Upper lobe of left lung (tissue), 6 donors: ENCODE results near the gene KRT86. TPM values are rescaled to one million over a fixed set of nuclear protein-coding genes. Genes with fewer than 3 reads are reported as not detected.

Experiments
- ATAC-seq, 2 donors: fragments of 200-7000 bp; cut with Tn5 transposase; one replicate each; pipeline ENCODE4 v1.9.1; 2022; ENCODE audit warnings: mild to moderate bottlenecking in 2 of 2, moderate library complexity in 2 of 2; ENCODE audit not compliant: low FRiP score in 2 of 2
- DNase-seq, 2 donors: peaks; one replicate each; pipeline ENCODE4 v3.0.0-alpha.2; 2019 to 2020
- H3K27ac ChIP-seq, 4 donors: fragments of 200-600 bp; sonication (generic); one replicate each; pipeline ENCODE4 v1.5.1; 2016 to 2019
- H3K27me3 ChIP-seq, 4 donors: fragments of 200-600 bp; sonication (generic); one replicate each; pipeline ENCODE4 v1.5.1; 2017 to 2019
- H3K36me3 ChIP-seq, 4 donors: fragments of 200-600 bp; sonication (generic); one replicate each; pipeline ENCODE4 v1.5.1; 2016 to 2019
- H3K4me1 ChIP-seq, 4 donors: fragments of 200-600 bp; sonication (generic); one replicate each; pipeline ENCODE4 v1.5.1; 2018 to 2019
- H3K4me3 ChIP-seq, 4 donors: fragments of 200-600 bp; sonication (generic); one replicate each; pipeline ENCODE4 v1.5.1; 2017 to 2019; ENCODE audit warnings: mild to moderate bottlenecking in 2 of 4, moderate library complexity in 1 of 4
- H3K9me3 ChIP-seq, 4 donors: fragments of 200-600 bp; sonication (generic); one replicate each; pipeline ENCODE4 v1.5.1; 2018 to 2019
- CTCF ChIP-seq, 6 experiments: fragments of 450-650 bp in 4 of 6; fragments of 200-600 bp in 2 of 6; sonication (generic) in 2 of 6; IDR thresholded peaks; one replicate each; pipeline ENCODE4 v1.5.1; 2016 to 2019; ENCODE audit warnings: antibody characterized with exemption in 6 of 6
- EP300 ChIP-seq, 4 donors: sonication (generic); formaldehyde crosslinking; IDR thresholded peaks; one replicate each; pipeline ENCODE4 v1.5.1; 2017; ENCODE audit warnings: antibody characterized with exemption in 4 of 4, control low read depth in 2 of 4
- POLR2A ChIP-seq, 4 donors: fragments of 450-650 bp; IDR thresholded peaks; one replicate each; pipeline ENCODE4 v1.5.1; 2016 to 2017; ENCODE audit warnings: antibody characterized with exemption in 4 of 4, mild to moderate bottlenecking in 2 of 4
- POLR2AphosphoS5 ChIP-seq, 2 donors: sonication (generic); formaldehyde crosslinking; IDR thresholded peaks; one replicate each; pipeline ENCODE4 v1.5.1; 2017; ENCODE audit warnings: antibody characterized with exemption in 2 of 2
- WGBS, 2 donors: methylation state at CpG; one replicate each; pipeline ENCODE4 v1.1.5; 2017 to 2018; 5-methylcytosine and 5-hydroxymethylcytosine counted together
- total RNA-seq, 6 donors: library from RNA; depleted of rRNA in 4 of 6; stranded (reverse); fragments of >200 nt in 4 of 6; gene quantifications; one replicate each; pipeline versions ENCODE4 v1.1.0 to v1.2.1, GENCODE V29; 2016 to 2021
- donor health status: DM: no; HTN: no; CAD: no; lungs with moderate emphysema.
- donor health status: DM: no; HTN: yes; CAD: no; lungs with severe emphysema.

The KRT86 gene
- total RNA-seq, 6 donors from 2014 or later = 0.30 to 1.5 (median 0.93) TPM; not detected in 2

DNA sequence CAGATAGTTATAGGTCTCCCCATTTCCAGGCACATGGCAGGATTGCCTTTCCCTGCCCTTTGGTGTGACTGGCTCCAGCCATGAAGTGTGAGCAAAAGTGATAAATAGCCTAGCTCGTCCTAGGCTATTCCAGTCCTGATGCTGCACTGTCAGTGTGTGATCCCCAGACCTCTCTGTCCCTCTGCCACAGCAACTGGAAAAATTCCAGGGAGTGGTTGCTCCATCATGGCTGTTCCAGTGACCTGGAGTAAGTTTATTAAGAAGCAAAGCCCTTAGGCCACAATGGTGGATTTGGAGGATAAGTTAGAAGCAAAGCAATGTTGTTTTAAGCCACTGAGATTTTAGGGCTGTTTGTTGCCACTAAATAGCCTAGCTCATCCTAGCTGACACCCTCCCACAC is 56.6 kb downstream of the KRT86 start:
- no peak overlapping the region for H3K27ac ChIP-seq
- H3K36me3 ChIP-seq = no peaks in the 10 kb centered on the region
- ATAC-seq (no peak), DNase-seq (no peak)
- peaks cover 0 to 3% (median 0%) of the 10 kb centered on the region in 4 donors for H3K4me1 ChIP-seq
- TF ChIP-seq POLR2AphosphoS5 (IDR thresholded peaks at IDR 0.05) = no peak
- TF ChIP-seq POLR2A (IDR thresholded peaks at IDR 0.05) = no peak
- no peak for TF ChIP-seq CTCF (IDR thresholded peaks at IDR 0.05)
- no peak for TF ChIP-seq EP300 (IDR thresholded peaks at IDR 0.05)
- 82% methylated on average over 1 of the region's 1 CpG; no CpG with 5 or more reads in 1 of the 2 donors for WGBS, 2 donors
- no peak overlapping the region for H3K4me3 ChIP-seq
- peaks cover 0 to 4% (median 0%) of the 10 kb centered on the region in 4 donors for H3K9me3 ChIP-seq
- H3K27me3 ChIP-seq = no peaks in the 10 kb centered on the region

DNA sequence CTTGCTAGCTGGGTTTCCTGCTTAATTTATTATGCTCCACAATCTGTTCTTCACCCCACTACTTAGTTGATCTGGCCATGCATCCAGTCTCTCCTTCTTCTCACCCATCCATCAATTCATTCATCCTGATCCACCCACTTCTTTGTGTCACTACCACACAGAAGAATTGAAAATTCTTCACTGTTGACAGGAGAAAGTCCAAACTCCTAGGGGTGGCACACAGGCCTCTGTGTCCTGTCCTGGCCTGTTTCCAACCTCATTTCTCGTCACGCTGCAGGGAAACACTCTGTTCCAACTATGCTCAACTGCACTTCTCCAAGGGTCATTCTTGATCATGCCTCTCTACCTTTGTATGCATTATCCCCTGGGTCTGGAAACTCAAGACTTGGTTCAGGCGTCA is 57.4 kb downstream of the KRT86 start:
- Histone ChIP-seq H3K4me3 (no peak overlapping the region), H3K36me3 (no peaks in the 10 kb centered on the region), H3K4me1 (peaks cover 0 to 3% (median 0%) of the 10 kb centered on the region in 4 donors), H3K9me3 (peaks cover 0 to 8% (median 0%) of the 10 kb centered on the region in 4 donors), H3K27me3 (no peaks in the 10 kb centered on the region), H3K27ac (no peak overlapping the region)
- ATAC-seq = no peak
- TF ChIP-seq CTCF (IDR thresholded peaks at IDR 0.05) = no peak
- TF ChIP-seq POLR2A (IDR thresholded peaks at IDR 0.05) = no peak
- TF ChIP-seq EP300 (IDR thresholded peaks at IDR 0.05) = no peak
- WGBS, 2 donors = 76 to 94% methylated on average over 3 of the region's 3 CpGs
- DNase-seq = no peak

DNA sequence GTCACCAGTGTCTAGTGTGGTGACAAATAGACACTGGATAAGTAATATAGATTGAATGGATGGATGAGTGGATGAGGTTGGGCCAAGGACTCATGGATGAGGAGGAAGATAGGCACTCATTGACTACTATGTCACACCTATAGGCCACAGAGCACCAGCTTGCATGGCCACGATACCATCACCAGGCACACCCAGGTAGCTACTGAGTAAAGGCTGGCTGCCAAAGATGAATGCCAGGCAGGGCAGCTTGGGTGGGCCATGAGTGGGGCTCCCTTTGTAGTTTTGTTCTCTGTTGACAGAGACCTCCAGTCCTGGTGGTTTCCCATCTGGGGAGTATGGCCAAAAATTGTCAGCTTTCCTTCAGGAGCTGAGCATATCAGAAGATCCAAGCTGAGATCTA is 57.9 kb downstream of the KRT86 start:
- no peak overlapping the region for H3K27ac ChIP-seq

DNA sequence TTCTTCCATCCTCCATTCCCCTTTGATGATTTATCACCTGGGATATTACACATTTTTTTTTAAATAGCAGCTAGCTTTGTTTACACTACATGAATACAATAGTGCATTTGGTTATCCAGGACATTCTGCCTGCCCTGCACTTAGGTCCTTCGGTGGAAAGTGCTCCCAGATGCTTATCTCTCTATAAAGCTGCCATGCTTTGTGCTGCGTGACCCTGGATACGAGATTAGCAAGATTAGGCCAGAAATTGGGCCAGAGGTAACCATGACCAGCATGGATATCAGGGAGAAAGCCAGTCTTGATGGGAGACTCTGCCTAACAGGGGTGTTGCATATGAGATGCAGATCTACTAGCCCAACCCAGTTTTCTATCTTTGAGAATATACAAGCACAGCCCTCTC is 58.9 kb downstream of the KRT86 start:
- no peak for ATAC-seq
- H3K27me3 ChIP-seq = no peaks in the 10 kb centered on the region
- TF ChIP-seq EP300 (IDR thresholded peaks at IDR 0.05) (no peak), POLR2A (IDR thresholded peaks at IDR 0.05) (no peak), CTCF (IDR thresholded peaks at IDR 0.05) (no peak), POLR2AphosphoS5 (IDR thresholded peaks at IDR 0.05) (no peak)
- H3K4me1 ChIP-seq = no peaks in the 10 kb centered on the region
- H3K36me3 ChIP-seq = no peaks in the 10 kb centered on the region
- H3K4me3 ChIP-seq = no peak overlapping the region
- H3K9me3 ChIP-seq = peaks cover 0 to 8% (median 0%) of the 10 kb centered on the region in 4 donors
- DNase-seq = no peak
- H3K27ac ChIP-seq = no peak overlapping the region
- 43 to 53% methylated on average over 3 of the region's 3 CpGs for whole genome bisulfite sequencing, 2 donors

More for the DNA sequence above, 57.9 kb downstream of the KRT86 start:
- peaks cover 0 to under 1% (median 0%) of the 10 kb centered on the region in 4 donors for H3K4me1 ChIP-seq
- TF ChIP-seq POLR2A (IDR thresholded peaks at IDR 0.05) = no peak
- no peak for TF ChIP-seq EP300 (IDR thresholded peaks at IDR 0.05)
- no peak for TF ChIP-seq POLR2AphosphoS5 (IDR thresholded peaks at IDR 0.05)
- TF ChIP-seq CTCF (IDR thresholded peaks at IDR 0.05) = no peak
- H3K4me3 ChIP-seq = no peak overlapping the region
- DNase-seq (no peak), ATAC-seq (no peak)
- H3K9me3 ChIP-seq = peaks cover 0 to 8% (median 0%) of the 10 kb centered on the region in 4 donors
- H3K27me3 ChIP-seq = no peaks in the 10 kb centered on the region
- 80 to 88% methylated on average over 1 of the region's 1 CpG for WGBS, 2 donors
- H3K36me3 ChIP-seq = no peaks in the 10 kb centered on the region

DNA sequence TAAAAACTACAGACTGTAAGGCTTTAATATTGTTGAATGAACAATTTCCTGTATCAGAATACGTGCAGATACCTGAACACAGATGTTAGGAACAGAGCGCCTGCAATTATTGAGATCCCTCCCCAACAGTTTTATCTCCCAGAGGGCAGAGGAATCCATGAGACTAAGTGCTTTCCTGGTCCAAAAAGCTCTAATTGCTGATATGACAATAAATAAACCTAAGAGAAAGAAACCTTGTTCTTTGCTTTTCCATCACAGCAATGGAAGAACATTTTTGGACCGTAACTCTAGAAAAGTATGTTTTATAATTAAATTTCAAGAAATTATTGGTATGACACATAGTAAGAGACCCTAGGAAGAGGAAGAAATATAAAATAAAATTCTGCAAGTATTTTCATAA is 59.7 kb downstream of the KRT86 start:
- Histone ChIP-seq H3K9me3 (peaks cover 0 to 8% (median 0%) of the 10 kb centered on the region in 4 donors), H3K36me3 (no peaks in the 10 kb centered on the region), H3K4me3 (no peak overlapping the region), H3K27me3 (no peaks in the 10 kb centered on the region), H3K4me1 (no peaks in the 10 kb centered on the region), H3K27ac (no peak overlapping the region)
- TF ChIP-seq EP300 (IDR thresholded peaks at IDR 0.05) (no peak), POLR2AphosphoS5 (IDR thresholded peaks at IDR 0.05) (no peak), CTCF (IDR thresholded peaks at IDR 0.05) (no peak)
- ATAC-seq (no peak), DNase-seq (no peak)
- WGBS, 2 donors = 83 to 87% methylated on average over 3 of the region's 3 CpGs
